H54 (cell line): ENCODE measurements around the gene RNF43.

Experiments
- DNase-seq: peaks from one replicate; pipeline ENCODE4 v3.0.0; 2011; ENCODE audit warnings: low spot score, mixed read lengths; ENCODE audit not compliant: insufficient read length
- FAIRE-seq: peaks from 3 replicates; lab custom pipeline; 2011; peaks lifted over from hg19 to GRCh38; lab: Jason Lieb, UNC
- POLR2A ChIP-seq: IDR thresholded peaks from 2 replicates; pipeline ENCODE4 v1.6.1; 2011; ENCODE audit warnings: low read depth, mild to moderate bottlenecking, low read length

RNF43 gene

GRCh38 chr17:58382108-58382871 lies 35.0 kb downstream of the RNF43 start:
- FAIRE-seq: no peak
- DNase-seq: no peak
- TF ChIP-seq POLR2A: no peak

- FAIRE-seq (no peak), DNase-seq (no peak)
- TF ChIP-seq POLR2A: no peak
Measured at GRCh38 chr17:58381124-58382035, 36.0 kb downstream of the RNF43 start.

- no peak for DNase-seq
- no peak for FAIRE-seq
- TF ChIP-seq POLR2A: no peak
Measured at GRCh38 chr17:58380207-58381123, 36.9 kb downstream of the RNF43 start.

GRCh38 chr17:58379511-58379824 lies 37.9 kb downstream of the RNF43 start:
- TF ChIP-seq POLR2A: no peak
- no peak for DNase-seq
- no peak for FAIRE-seq

GRCh38 chr17:58378733-58379510 lies 38.4 kb downstream of the RNF43 start:
- no peak for FAIRE-seq

GRCh38 chr17:58377661-58378060 lies 39.7 kb downstream of the RNF43 start:
- TF ChIP-seq POLR2A: no peak
- FAIRE-seq: no peak
- DNase-seq: no peak

More at GRCh38 chr17:58378733-58379510, 38.4 kb downstream of the RNF43 start:
- DNase-seq: no peak
- TF ChIP-seq POLR2A: no peak

GRCh38 chr17:58377093-58377601 lies 40.2 kb downstream of the RNF43 start:
- TF ChIP-seq POLR2A: no peak
- DNase-seq (no peak), FAIRE-seq (no peak)

GRCh38 chr17:58376472-58377000 lies 40.8 kb downstream of the RNF43 start:
- DNase-seq (no peak), FAIRE-seq (no peak)
- no peak for TF ChIP-seq POLR2A

GRCh38 chr17:58375811-58376210 lies 41.5 kb downstream of the RNF43 start:
- DNase-seq: no peak
- TF ChIP-seq POLR2A: no peak
- no peak for FAIRE-seq

- DNase-seq (no peak), FAIRE-seq (no peak)
- TF ChIP-seq POLR2A: no peak
Measured at GRCh38 chr17:58375256-58375655, 42.1 kb downstream of the RNF43 start.

GRCh38 chr17:58373923-58374322 lies 43.4 kb downstream of the RNF43 start:
- DNase-seq (no peak), FAIRE-seq (no peak)
- no peak for TF ChIP-seq POLR2A

GRCh38 chr17:58373003-58373402 lies 44.3 kb downstream of the RNF43 start:
- DNase-seq (no peak), FAIRE-seq (no peak)
- no peak for TF ChIP-seq POLR2A
